K562 (cell line): Measurements from ENCODE around the gene C11orf91. TPM values are rescaled to one million over a fixed set of nuclear protein-coding genes. Genes with fewer than 3 reads are reported as not detected.

ENCODE experiments used
- BMI1 ChIP-seq: fragments of 150-350 bp; IDR thresholded peaks from 2 replicates; pipeline ENCODE4 v1.6.1; 2014; ENCODE audit warnings: low read length
- CREB3 ChIP-seq: fragments of 450-650 bp; conservative IDR thresholded peaks from 2 replicates; pipeline ENCODE4 v1.6.1; 2016; ENCODE audit warnings: missing genetic modification characterization, low read depth, mild to moderate bottlenecking, missing compliant biosample characterization, moderate library complexity
- DEAF1 ChIP-seq: fragments of 450-650 bp; formaldehyde crosslinking; IDR thresholded peaks from 2 replicates; pipeline ENCODE4 v1.4.0; 2020; ENCODE audit warnings: mild to moderate bottlenecking, moderate library complexity
- EHMT2 ChIP-seq: fragments of 450-650 bp; IDR thresholded peaks from 2 replicates; pipeline ENCODE4 v1.6.1; 2018; ENCODE audit warnings: antibody characterized with exemption
- FOXA3 ChIP-seq, 2 experiments: fragments of 450-650 bp in 1 of 2; sonication (generic) in 1 of 2; formaldehyde crosslinking; IDR thresholded peaks in 1 of 2; conservative IDR thresholded peaks in 1 of 2; 2 replicates each; pipeline versions ENCODE4 v1.4.0 to v1.8.0; 2020 to 2022; ENCODE audit warnings: mild to moderate bottlenecking in 2 of 2, missing genetic modification reagents in 1 of 2
- HDAC2 ChIP-seq: fragments of 450-650 bp; IDR thresholded peaks from 2 replicates; pipeline ENCODE4 v1.6.1; 2016; ENCODE audit warnings: mild to moderate bottlenecking
- HINFP ChIP-seq: fragments of 450-650 bp; conservative IDR thresholded peaks from 2 replicates; pipeline ENCODE4 v1.6.1; 2016; ENCODE audit warnings: missing genetic modification characterization, low read depth, mild to moderate bottlenecking, control low read depth, missing compliant biosample characterization
- HMGN3 ChIP-seq: IDR thresholded peaks from 2 replicates; pipeline ENCODE4 v1.6.1; 2011; ENCODE audit warnings: borderline replicate concordance, low read depth, mild to moderate bottlenecking, mixed read lengths, low read length; ENCODE audit not compliant: insufficient read length; ENCODE audit errors: extremely low read depth
- HNRNPH1 ChIP-seq: fragments of 200-400 bp; formaldehyde crosslinking; optimal IDR thresholded peaks from 2 replicates; pipeline ENCODE3; 2017; ENCODE audit warnings: low read depth, mild to moderate bottlenecking, low read length, moderate library complexity
- NR4A1 ChIP-seq, 2 experiments: fragments of 250-450 bp in 1 of 2; fragments of 450-650 bp in 1 of 2; sonication (Bioruptor Pico) in 1 of 2; IDR thresholded peaks; 2 replicates each; pipeline versions ENCODE4 v1.4.0 to v1.6.1; 2016 to 2020; ENCODE audit warnings: mild to moderate bottlenecking in 2 of 2, missing compliant biosample characterization in 1 of 2, missing genetic modification characterization in 1 of 2, moderate library complexity in 1 of 2
- POLR2G ChIP-seq: fragments of 200-400 bp; formaldehyde crosslinking; IDR thresholded peaks from 2 replicates; pipeline ENCODE4 v1.6.1; 2017; ENCODE audit warnings: low read depth, mild to moderate bottlenecking, antibody characterized with exemption, low read length, moderate library complexity
- PTRF ChIP-seq: fragments of 450-650 bp; IDR thresholded peaks from 2 replicates; pipeline ENCODE4 v1.6.1; 2016; ENCODE audit warnings: mild to moderate bottlenecking, missing genetic modification characterization, missing compliant biosample characterization
- RBM14 ChIP-seq: fragments of 200-400 bp; formaldehyde crosslinking; IDR thresholded peaks from 2 replicates; pipeline ENCODE4 v1.6.1; 2018; ENCODE audit warnings: low read depth, mild to moderate bottlenecking, low read length, moderate library complexity, borderline replicate concordance; ENCODE audit not compliant: insufficient read depth
- SIN3A ChIP-seq, 2 experiments: fragments of 150-350 bp in 1 of 2; IDR thresholded peaks; 2 replicates each; pipeline ENCODE4 v1.6.1; 2011 to 2016; ENCODE audit warnings: borderline replicate concordance in 2 of 2, low read depth in 2 of 2, low read length in 2 of 2, mild to moderate bottlenecking in 2 of 2, moderate library complexity in 2 of 2; ENCODE audit not compliant: control insufficient read depth in 1 of 2
- TEAD2 ChIP-seq: fragments of 450-650 bp; IDR thresholded peaks from 2 replicates; pipeline ENCODE4 v1.6.1; 2016; ENCODE audit warnings: missing genetic modification characterization, control low read depth, missing compliant biosample characterization
- TRIM25 ChIP-seq: fragments of 450-650 bp; IDR thresholded peaks from 2 replicates; pipeline ENCODE4 v1.7.0; 2016; ENCODE audit warnings: borderline replicate concordance
- ZFPM2 ChIP-seq: fragments of 250-450 bp; sonication (Bioruptor Pico); IDR thresholded peaks from 2 replicates; pipeline ENCODE4 v1.5.1; 2022; ENCODE audit warnings: mild to moderate bottlenecking
- ZNF217 ChIP-seq: sonication (generic); formaldehyde crosslinking; IDR thresholded peaks from 2 replicates; pipeline ENCODE4 v1.8.0; 2022; ENCODE audit warnings: mild to moderate bottlenecking, missing genetic modification reagents
- ZNF23 ChIP-seq: fragments of 250-450 bp; sonication (Bioruptor Pico); IDR thresholded peaks from 2 replicates; pipeline ENCODE4 v1.4.0; 2020; ENCODE audit warnings: mild to moderate bottlenecking
- ZNF274 ChIP-seq: IDR thresholded peaks from 2 replicates; pipeline ENCODE4 v1.6.1; 2011; ENCODE audit warnings: low read depth, mild to moderate bottlenecking, low read length, moderate library complexity, borderline replicate concordance
- polyA plus RNA-seq, 8 experiments: library from polyadenylated mRNA; depleted of rRNA in 4 of 8; stranded (reverse) in 5 of 8; unstranded in 3 of 8; fragments of >200 nt; fragmentation: Nextera tagmentation in 2 of 8; fragmentation: Illumina TruSeq in 1 of 8; extraction: Ambion mirVana in 2 of 8; extraction: Trizol in 1 of 8; gene quantifications; 2 replicates each; pipeline versions ENCODE4 v1.2.1 to v1.2.3, GENCODE V29; 2011 to 2014; ENCODE audit warnings: inconsistent platforms in 1 of 8, missing spikeins in 1 of 8
- total RNA-seq, 7 experiments: library from RNA; depleted of rRNA in 6 of 7; stranded (reverse); fragments of >200 nt in 6 of 7; fragmentation: Illumina TruSeq in 2 of 7; extraction: Trizol in 2 of 7; gene quantifications; 2 replicates each; pipeline versions ENCODE4 v1.2.1 to v1.2.3, GENCODE V29; 2011 to 2021; ENCODE audit warnings: low replicate concordance in 1 of 7

Gene C11orf91
- total and polyA plus RNA-seq, 9 of the 15 experiments (the other 6 are each of a cell fraction or from before 2014, with no cell fraction given), result not detected

GRCh38 chr11:33737362-33737821, 36.8 kb upstream of the C11orf91 start (continued):
- no peak for TF ChIP-seq ZNF23
- peak; percentile 69 for TF ChIP-seq HMGN3
- TF ChIP-seq ZNF274, result no peak
- TF ChIP-seq POLR2G, result no peak
- no peak for TF ChIP-seq TRIM25
- TF ChIP-seq EHMT2, result no peak
- peak; percentile 70 for TF ChIP-seq HDAC2
- no peak for TF ChIP-seq FOXA3 (CRISPR knock-in tag; conservative IDR thresholded peaks at IDR 0.05 in 1 of 2, IDR thresholded peaks at IDR 0.05 in 1 of 2)
- TF ChIP-seq CREB3 (tag), result no peak
- no peak for TF ChIP-seq NR4A1 (CRISPR knock-in tag; IDR thresholded peaks at IDR 0.05)
- TF ChIP-seq NR4A1 (tag; IDR thresholded peaks at IDR 0.05), result no peak
- no peak for TF ChIP-seq HINFP
- TF ChIP-seq DEAF1 (CRISPR knock-in tag), result no peak
- TF ChIP-seq ZNF217 (CRISPR knock-in tag), result no peak
- no peak for TF ChIP-seq PTRF
- TF ChIP-seq BMI1, result no peak
- TF ChIP-seq SIN3A (IDR thresholded peaks at IDR 0.05; ENCODE audit: borderline replicate concordance in 2 of 2, control insufficient read depth in 1 of 2, low read depth in 2 of 2, low read length in 2 of 2), result no peak
- no peak for TF ChIP-seq RBM14
- no peak for TF ChIP-seq ZFPM2 (CRISPR knock-in tag)
- TF ChIP-seq TEAD2 (tag), result no peak
- no peak for TF ChIP-seq HNRNPH1
